ENCODE results near the gene ZNF784. TPM values are rescaled to one million over a fixed set of nuclear protein-coding genes. Genes with fewer than 3 reads are reported as not detected.

ZNF784 gene
- total and polyA plus RNA-seq, 2 of the 13 experiments (the other 11 are each of a cell fraction or from before 2014, with no cell fraction given): 4.1 to 4.2 TPM

DNA sequence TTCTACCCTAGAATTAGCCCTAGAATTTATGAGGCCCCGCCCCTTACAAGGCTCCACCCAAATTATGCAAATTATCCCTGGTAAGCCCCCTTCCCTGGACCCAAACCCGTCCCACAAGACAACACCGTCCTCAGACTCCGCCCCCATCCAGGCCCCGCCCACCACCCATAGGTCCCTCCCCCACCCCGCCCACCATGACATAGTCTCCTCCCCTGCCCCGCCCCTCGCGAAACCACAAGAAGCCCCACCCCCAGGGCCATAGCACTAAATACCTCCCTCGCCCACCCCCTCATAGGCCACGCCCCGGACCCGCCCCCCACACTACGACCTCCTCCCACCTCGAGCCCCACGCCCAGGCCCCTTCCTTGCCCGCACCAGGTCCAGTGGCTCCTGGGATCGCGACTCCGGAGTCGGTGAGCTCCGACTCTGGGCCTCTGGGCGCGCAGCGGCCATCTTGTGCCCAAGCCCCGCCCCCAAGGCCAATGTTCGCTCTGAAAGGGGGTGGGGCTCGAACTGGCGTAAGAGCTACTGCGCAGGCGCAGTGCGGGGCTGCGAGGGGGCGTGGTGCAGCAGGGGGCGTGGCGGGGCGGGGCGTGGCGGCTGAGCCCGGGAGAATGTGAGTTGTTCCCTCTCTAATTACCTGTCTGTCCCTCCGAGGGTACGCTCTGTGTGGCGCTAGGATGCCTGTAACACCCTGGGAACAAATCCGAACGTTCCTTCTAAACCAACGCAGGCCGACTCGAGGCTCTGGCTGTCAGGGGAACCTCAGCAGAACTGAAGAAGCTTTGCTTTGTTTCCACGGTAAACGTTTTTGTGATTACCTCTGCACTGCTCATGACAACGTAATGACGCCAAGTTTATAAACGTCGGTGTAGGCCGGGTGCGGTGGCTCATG lies at the start of gene ZNF784 (continued):
- TF ChIP-seq PPARG (CRISPR knock-in tag; conservative IDR thresholded peaks at IDR 0.05) (no peak), ZNF335 (CRISPR knock-in tag; IDR thresholded peaks at IDR 0.05) (no peak), ZNF205 (CRISPR knock-in tag; IDR thresholded peaks at IDR 0.05) (no peak), MTF2 (CRISPR knock-in tag; IDR thresholded peaks at IDR 0.05; ENCODE audit: borderline replicate concordance) (no peak), HHEX (CRISPR knock-in tag; IDR thresholded peaks at IDR 0.05) (no peak), ZNF772 (CRISPR knock-in tag; IDR thresholded peaks at IDR 0.05) (0 out of 2 replicates have a peak, but pooled peaks have one; percentile 47)
- TF ChIP-seq, protein P1, sequence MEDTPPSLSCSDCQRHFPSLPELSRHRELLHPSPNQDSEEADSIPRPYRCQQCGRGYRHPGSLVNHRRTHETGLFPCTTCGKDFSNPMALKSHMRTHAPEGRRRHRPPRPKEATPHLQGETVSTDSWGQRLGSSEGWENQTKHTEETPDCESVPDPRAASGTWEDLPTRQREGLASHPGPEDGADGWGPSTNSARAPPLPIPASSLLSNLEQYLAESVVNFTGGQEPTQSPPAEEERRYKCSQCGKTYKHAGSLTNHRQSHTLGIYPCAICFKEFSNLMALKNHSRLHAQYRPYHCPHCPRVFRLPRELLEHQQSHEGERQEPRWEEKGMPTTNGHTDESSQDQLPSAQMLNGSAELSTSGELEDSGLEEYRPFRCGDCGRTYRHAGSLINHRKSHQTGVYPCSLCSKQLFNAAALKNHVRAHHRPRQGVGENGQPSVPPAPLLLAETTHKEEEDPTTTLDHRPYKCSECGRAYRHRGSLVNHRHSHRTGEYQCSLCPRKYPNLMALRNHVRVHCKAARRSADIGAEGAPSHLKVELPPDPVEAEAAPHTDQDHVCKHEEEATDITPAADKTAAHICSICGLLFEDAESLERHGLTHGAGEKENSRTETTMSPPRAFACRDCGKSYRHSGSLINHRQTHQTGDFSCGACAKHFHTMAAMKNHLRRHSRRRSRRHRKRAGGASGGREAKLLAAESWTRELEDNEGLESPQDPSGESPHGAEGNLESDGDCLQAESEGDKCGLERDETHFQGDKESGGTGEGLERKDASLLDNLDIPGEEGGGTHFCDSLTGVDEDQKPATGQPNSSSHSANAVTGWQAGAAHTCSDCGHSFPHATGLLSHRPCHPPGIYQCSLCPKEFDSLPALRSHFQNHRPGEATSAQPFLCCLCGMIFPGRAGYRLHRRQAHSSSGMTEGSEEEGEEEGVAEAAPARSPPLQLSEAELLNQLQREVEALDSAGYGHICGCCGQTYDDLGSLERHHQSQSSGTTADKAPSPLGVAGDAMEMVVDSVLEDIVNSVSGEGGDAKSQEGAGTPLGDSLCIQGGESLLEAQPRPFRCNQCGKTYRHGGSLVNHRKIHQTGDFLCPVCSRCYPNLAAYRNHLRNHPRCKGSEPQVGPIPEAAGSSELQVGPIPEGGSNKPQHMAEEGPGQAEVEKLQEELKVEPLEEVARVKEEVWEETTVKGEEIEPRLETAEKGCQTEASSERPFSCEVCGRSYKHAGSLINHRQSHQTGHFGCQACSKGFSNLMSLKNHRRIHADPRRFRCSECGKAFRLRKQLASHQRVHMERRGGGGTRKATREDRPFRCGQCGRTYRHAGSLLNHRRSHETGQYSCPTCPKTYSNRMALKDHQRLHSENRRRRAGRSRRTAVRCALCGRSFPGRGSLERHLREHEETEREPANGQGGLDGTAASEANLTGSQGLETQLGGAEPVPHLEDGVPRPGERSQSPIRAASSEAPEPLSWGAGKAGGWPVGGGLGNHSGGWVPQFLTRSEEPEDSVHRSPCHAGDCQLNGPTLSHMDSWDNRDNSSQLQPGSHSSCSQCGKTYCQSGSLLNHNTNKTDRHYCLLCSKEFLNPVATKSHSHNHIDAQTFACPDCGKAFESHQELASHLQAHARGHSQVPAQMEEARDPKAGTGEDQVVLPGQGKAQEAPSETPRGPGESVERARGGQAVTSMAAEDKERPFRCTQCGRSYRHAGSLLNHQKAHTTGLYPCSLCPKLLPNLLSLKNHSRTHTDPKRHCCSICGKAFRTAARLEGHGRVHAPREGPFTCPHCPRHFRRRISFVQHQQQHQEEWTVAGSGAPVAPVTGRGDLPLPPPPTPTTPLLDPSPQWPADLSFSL (CRISPR knock-in tag; IDR thresholded peaks at IDR 0.05): no peak
- TF ChIP-seq, protein P2, sequence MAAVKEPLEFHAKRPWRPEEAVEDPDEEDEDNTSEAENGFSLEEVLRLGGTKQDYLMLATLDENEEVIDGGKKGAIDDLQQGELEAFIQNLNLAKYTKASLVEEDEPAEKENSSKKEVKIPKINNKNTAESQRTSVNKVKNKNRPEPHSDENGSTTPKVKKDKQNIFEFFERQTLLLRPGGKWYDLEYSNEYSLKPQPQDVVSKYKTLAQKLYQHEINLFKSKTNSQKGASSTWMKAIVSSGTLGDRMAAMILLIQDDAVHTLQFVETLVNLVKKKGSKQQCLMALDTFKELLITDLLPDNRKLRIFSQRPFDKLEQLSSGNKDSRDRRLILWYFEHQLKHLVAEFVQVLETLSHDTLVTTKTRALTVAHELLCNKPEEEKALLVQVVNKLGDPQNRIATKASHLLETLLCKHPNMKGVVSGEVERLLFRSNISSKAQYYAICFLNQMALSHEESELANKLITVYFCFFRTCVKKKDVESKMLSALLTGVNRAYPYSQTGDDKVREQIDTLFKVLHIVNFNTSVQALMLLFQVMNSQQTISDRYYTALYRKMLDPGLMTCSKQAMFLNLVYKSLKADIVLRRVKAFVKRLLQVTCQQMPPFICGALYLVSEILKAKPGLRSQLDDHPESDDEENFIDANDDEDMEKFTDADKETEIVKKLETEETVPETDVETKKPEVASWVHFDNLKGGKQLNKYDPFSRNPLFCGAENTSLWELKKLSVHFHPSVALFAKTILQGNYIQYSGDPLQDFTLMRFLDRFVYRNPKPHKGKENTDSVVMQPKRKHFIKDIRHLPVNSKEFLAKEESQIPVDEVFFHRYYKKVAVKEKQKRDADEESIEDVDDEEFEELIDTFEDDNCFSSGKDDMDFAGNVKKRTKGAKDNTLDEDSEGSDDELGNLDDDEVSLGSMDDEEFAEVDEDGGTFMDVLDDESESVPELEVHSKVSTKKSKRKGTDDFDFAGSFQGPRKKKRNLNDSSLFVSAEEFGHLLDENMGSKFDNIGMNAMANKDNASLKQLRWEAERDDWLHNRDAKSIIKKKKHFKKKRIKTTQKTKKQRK (IDR thresholded peaks at IDR 0.05; ENCODE audit: low read length): no peak
- TF ChIP-seq, protein P3, sequence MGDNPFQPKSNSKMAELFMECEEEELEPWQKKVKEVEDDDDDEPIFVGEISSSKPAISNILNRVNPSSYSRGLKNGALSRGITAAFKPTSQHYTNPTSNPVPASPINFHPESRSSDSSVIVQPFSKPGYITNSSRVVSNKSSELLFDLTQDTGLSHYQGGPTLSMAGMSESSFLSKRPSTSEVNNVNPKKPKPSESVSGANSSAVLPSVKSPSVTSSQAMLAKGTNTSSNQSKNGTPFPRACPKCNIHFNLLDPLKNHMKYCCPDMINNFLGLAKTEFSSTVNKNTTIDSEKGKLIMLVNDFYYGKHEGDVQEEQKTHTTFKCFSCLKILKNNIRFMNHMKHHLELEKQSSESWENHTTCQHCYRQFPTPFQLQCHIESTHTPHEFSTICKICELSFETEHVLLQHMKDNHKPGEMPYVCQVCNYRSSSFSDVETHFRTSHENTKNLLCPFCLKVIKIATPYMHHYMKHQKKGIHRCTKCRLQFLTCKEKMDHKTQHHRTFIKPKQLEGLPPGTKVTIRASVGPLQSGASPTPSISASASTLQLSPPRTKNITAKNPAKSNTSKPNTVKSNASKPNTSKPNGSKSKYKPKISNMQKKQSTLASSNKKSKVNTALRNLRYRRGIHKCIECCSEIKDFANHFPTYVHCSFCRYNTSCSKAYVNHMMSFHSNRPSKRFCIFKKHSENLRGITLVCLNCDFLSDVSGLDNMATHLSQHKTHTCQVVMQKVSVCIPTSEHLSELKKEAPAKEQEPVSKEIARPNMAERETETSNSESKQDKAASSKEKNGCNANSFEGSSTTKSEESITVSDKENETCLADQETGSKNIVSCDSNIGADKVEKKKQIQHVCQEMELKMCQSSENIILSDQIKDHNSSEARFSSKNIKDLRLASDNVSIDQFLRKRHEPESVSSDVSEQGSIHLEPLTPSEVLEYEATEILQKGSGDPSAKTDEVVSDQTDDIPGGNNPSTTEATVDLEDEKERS (CRISPR knock-in tag; IDR thresholded peaks at IDR 0.05): no peak
- TF ChIP-seq, protein P4, sequence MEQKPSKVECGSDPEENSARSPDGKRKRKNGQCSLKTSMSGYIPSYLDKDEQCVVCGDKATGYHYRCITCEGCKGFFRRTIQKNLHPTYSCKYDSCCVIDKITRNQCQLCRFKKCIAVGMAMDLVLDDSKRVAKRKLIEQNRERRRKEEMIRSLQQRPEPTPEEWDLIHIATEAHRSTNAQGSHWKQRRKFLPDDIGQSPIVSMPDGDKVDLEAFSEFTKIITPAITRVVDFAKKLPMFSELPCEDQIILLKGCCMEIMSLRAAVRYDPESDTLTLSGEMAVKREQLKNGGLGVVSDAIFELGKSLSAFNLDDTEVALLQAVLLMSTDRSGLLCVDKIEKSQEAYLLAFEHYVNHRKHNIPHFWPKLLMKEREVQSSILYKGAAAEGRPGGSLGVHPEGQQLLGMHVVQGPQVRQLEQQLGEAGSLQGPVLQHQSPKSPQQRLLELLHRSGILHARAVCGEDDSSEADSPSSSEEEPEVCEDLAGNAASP (CRISPR knock-in tag; IDR thresholded peaks at IDR 0.05; ENCODE audit: borderline replicate concordance): no peak
- TF ChIP-seq, protein P5, sequence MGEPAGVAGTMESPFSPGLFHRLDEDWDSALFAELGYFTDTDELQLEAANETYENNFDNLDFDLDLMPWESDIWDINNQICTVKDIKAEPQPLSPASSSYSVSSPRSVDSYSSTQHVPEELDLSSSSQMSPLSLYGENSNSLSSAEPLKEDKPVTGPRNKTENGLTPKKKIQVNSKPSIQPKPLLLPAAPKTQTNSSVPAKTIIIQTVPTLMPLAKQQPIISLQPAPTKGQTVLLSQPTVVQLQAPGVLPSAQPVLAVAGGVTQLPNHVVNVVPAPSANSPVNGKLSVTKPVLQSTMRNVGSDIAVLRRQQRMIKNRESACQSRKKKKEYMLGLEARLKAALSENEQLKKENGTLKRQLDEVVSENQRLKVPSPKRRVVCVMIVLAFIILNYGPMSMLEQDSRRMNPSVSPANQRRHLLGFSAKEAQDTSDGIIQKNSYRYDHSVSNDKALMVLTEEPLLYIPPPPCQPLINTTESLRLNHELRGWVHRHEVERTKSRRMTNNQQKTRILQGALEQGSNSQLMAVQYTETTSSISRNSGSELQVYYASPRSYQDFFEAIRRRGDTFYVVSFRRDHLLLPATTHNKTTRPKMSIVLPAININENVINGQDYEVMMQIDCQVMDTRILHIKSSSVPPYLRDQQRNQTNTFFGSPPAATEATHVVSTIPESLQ (CRISPR knock-in tag; conservative IDR thresholded peaks at IDR 0.05): no peak

Measured in HepG2 (cell line).